ENCODE measurements around the gene ATL2. TPM values are rescaled to one million over a fixed set of nuclear protein-coding genes. Genes with fewer than 3 reads are reported as not detected.
A peak's percentile ranks its signal among the peaks of the same experiment; 100 is the strongest.
"Not testable (repeated sequence)": the region's sequence is repeated elsewhere in the genome, so short reads cannot be mapped to it uniquely, and the experiment has no call there.

The ATL2 gene
- total and polyA plus RNA-seq, 2 donors (not counting 3 experiments of a cell fraction or from before 2014, with no cell fraction given) = 23.9 to 45.5 TPM

- Histone ChIP-seq H3K36me3 (ENCODE audit: control insufficient read depth in 2 of 2, extremely low read depth in 1 of 2, insufficient read depth in 2 of 2, low read length in 2 of 2) (no peaks in the 10 kb centered on the region), H3K9me3 (replicated peaks; ENCODE audit: control insufficient read depth, insufficient read depth, low read length) (no peaks in the 10 kb centered on the region), H3K79me2 (ENCODE audit: control insufficient read depth, insufficient read depth, low read length) (no peaks in the 10 kb centered on the region), H3K4me1 (ENCODE audit: control insufficient read depth, extremely low read depth, insufficient read depth, low read length) (no peaks in the 10 kb centered on the region), H3K4me2 (ENCODE audit: insufficient read depth, low read length) (no peak overlapping the region), H3K9ac (replicated peaks; ENCODE audit: extremely low read depth, insufficient read depth, low read length) (no peak overlapping the region), H3K9me1 (replicated peaks; ENCODE audit: control insufficient read depth, extremely low read depth, insufficient read depth, low read length) (no peaks in the 10 kb centered on the region), H2AFZ (ENCODE audit: low read depth, low read length) (no peak overlapping the region), H4K20me1 (replicated peaks; ENCODE audit: control insufficient read depth, extremely low read depth, insufficient read depth, low read length) (no peaks in the 10 kb centered on the region), H3K27me3 (ENCODE audit: control insufficient read depth in 2 of 2, insufficient read depth in 2 of 2, low read length in 2 of 2) (no peaks in the 10 kb centered on the region), H3K4me3 (replicated peaks in 1 of 3; ENCODE audit: insufficient read depth in 1 of 3, low read depth in 1 of 3, low read length in 3 of 3) (no peak overlapping the region), H3K27ac (ENCODE audit: insufficient read depth, low read depth, low read length) (no peak overlapping the region)
- ChIA-PET CTCF (no interaction called here), POLR2A (no interaction called here)
- TF ChIP-seq POLR2A (IDR thresholded peaks at IDR 0.05; ENCODE audit: low read depth, low read length) (no peak), CTCF (IDR thresholded peaks at IDR 0.05; ENCODE audit: extremely low read depth in 1 of 2, insufficient read depth in 1 of 2, low read depth in 1 of 2, low read length in 2 of 2) (no peak), POLR2AphosphoS5 (IDR thresholded peaks at IDR 0.05; ENCODE audit: insufficient read depth, low read depth, low read length) (no peak), JUN (IDR thresholded peaks at IDR 0.05; ENCODE audit: borderline replicate concordance, insufficient read depth, insufficient read length, low read depth) (no peak)
- BruUV-seq (replicated peaks) = no TSS peak
- DNase-seq (ENCODE audit: low read depth, low spot score) (no peak), FAIRE-seq (no peak)
- intact Hi-C loops (cut with micrococcal nuclease) (no loop called here), dilution Hi-C loops (cut with MboI; ENCODE audit: extremely low pct_ligation_motif_present, low sequenced_read_pairs) (no loop called here)
Measured at GRCh38 chr2:38384338-38384737, 7.3 kb upstream of the ATL2 start.

DNA sequence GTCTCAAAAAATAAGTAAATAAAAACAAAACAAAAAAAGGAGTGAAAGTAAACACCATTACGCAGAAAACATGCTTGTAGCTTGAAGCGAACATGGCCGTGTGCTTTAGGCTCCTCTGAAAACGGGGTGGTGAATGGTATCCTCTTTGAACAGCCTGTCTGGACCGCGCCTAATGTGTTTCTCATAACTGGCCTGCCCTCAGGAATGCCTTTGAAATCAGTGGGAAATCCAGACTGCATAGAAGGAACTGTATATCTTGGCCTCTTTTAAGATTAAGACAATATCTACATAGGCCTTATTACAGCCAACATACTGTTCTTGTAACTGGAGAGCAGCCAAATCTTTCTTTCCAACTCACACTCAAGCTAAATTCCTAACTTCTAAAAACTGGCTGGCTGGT lies 6.7 kb upstream of the ATL2 start:
- H3K27ac ChIP-seq (ENCODE audit: insufficient read depth, low read depth, low read length); H3K4me1 ChIP-seq (ENCODE audit: control insufficient read depth, extremely low read depth, insufficient read depth, low read length); intact Hi-C loops (cut with micrococcal nuclease); POLR2A ChIA-PET; H4K20me1 ChIP-seq (replicated peaks; ENCODE audit: control insufficient read depth, extremely low read depth, insufficient read depth, low read length); H3K36me3 ChIP-seq (ENCODE audit: control insufficient read depth in 2 of 2, extremely low read depth in 1 of 2, insufficient read depth in 2 of 2, low read length in 2 of 2); H3K4me3 ChIP-seq (replicated peaks in 1 of 3; ENCODE audit: insufficient read depth in 1 of 3, low read depth in 1 of 3, low read length in 3 of 3); dilution Hi-C loops (cut with MboI; ENCODE audit: extremely low pct_ligation_motif_present, low sequenced_read_pairs); CTCF ChIA-PET; H3K27me3 ChIP-seq (ENCODE audit: control insufficient read depth in 2 of 2, insufficient read depth in 2 of 2, low read length in 2 of 2); H3K79me2 ChIP-seq (ENCODE audit: control insufficient read depth, insufficient read depth, low read length); DNase-seq (ENCODE audit: low read depth, low spot score); H3K9me1 ChIP-seq (replicated peaks; ENCODE audit: control insufficient read depth, extremely low read depth, insufficient read depth, low read length); BruUV-seq (replicated peaks); H3K9ac ChIP-seq (replicated peaks; ENCODE audit: extremely low read depth, insufficient read depth, low read length); H3K9me3 ChIP-seq (replicated peaks; ENCODE audit: control insufficient read depth, insufficient read depth, low read length); H2AFZ ChIP-seq (ENCODE audit: low read depth, low read length); H3K4me2 ChIP-seq (ENCODE audit: insufficient read depth, low read length): not testable (repeated sequence)
- FAIRE-seq = peak; percentile 35
